DND-41 (cell line): ENCODE results near the gene ME3.

ENCODE experiments used
- CTCF ChIP-seq: IDR thresholded peaks from 2 replicates; pipeline ENCODE4 v1.5.1; 2012; ENCODE audit warnings: borderline replicate concordance, low read length, moderate library complexity, mild to moderate bottlenecking; ENCODE audit not compliant: poor library complexity, severe bottlenecking; ENCODE audit errors: extremely low read depth
- EZH2 ChIP-seq: IDR thresholded peaks from 3 replicates; pipeline ENCODE4 v1.6.1; 2012; ENCODE audit warnings: borderline replicate concordance, low read depth, mild to moderate bottlenecking, moderate library complexity, low read length, inconsistent platforms; ENCODE audit not compliant: severe bottlenecking

DNA sequence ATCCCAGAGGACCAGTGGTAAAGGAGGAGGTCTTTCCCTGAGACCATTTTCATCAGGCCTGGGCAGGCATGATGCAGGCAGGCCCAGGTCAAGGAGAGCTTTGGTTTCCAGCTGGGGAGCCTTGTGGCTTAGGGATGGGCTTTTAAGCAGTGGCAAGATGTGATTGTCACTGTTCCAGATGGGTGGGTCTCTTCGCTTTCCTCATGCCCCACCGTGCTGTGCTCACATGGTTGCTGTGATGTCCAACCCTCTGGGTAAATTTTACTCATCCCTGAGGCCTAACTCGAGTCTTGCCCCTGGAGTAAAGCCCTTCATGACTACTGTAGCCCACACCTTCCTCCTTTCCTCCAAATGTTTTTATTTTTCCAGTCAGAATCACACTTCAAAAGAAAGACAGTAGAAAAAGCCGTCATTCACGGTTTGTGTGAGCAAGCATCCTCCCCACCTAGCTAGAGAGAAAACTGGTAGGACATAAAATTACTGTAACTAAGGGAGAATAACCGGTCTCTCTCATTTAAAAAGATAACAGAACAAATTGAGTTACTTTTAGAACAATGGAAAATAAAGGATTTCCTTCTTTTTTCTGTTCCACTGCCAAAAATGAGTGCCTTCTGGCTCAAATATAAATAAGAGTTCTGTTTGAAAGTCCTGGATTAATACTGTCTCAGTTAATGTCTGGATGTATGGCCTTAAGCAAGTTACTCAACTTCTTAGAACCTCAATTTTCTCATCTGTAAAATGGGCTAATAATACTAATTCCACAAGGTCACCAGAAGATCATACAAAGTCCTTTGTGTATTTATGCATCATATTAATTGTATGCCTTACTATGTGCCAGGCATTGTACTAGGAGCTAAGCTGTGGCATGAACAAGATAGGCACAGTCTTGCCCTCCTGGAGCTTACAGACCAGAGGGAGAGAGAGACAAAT, 84.9 kb downstream of the ME3 start:
- no peak for TF ChIP-seq CTCF
- TF ChIP-seq EZH2 = no peak
